ENCODE data around the gene SRP54.
"Not testable (repeated sequence)": the region's sequence is repeated elsewhere in the genome, so short reads cannot be mapped to it uniquely, and the experiment has no call there.

Gene SRP54

GRCh38 chr14:35001621-35002020 lies 18.8 kb downstream of the SRP54 start:
- no peak overlapping the region for H3K27ac ChIP-seq
- TF ChIP-seq, protein P1, sequence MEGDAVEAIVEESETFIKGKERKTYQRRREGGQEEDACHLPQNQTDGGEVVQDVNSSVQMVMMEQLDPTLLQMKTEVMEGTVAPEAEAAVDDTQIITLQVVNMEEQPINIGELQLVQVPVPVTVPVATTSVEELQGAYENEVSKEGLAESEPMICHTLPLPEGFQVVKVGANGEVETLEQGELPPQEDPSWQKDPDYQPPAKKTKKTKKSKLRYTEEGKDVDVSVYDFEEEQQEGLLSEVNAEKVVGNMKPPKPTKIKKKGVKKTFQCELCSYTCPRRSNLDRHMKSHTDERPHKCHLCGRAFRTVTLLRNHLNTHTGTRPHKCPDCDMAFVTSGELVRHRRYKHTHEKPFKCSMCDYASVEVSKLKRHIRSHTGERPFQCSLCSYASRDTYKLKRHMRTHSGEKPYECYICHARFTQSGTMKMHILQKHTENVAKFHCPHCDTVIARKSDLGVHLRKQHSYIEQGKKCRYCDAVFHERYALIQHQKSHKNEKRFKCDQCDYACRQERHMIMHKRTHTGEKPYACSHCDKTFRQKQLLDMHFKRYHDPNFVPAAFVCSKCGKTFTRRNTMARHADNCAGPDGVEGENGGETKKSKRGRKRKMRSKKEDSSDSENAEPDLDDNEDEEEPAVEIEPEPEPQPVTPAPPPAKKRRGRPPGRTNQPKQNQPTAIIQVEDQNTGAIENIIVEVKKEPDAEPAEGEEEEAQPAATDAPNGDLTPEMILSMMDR (conservative IDR thresholded peaks at IDR 0.05) = no peak

DNA sequence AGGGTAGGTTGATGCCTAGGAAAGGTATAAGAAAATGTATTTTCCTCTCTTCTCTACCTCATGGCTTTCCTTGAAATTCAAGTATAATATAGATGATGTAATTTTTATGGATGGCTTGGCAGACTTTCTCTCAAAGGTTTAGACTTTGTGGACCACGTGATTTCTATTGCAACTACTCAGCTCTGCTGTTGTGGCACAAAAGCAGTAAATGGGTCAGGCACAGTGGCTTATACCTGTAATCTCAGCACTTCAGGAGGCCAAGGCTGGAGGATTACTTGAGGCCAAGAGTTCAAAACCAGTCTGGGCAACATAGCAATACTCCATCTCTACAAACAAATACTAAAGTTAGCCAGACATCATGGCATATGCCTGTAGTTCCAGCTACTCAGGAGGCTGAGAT lies 22.0 kb downstream of the SRP54 start:
- TF ChIP-seq, protein P1 (conservative IDR thresholded peaks at IDR 0.05) = no peak

DNA sequence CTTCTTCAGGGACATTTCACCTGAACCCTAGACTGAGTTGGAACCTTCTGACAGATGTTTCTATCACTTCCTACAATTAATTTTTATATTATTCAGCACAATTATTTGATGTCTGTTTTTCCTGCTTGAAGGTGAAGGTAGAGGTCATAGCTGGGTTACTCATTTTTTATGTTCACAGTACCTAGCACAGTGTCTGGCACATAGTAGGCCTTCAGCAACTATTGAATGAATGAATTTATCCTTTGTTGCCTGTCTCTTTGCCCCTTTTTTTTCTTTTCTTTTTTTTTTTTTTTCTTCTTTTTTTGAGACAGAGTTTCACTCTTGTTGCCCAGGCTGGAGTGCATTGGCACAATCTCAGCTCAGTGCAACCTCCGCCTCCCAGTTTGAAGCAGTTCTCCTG lies 33.8 kb downstream of the SRP54 start:
- H3K27ac ChIP-seq = no peak overlapping the region
- TF ChIP-seq, protein P1 (conservative IDR thresholded peaks at IDR 0.05) = no peak

More for the DNA sequence above, 22.0 kb downstream of the SRP54 start:
- no peak overlapping the region for H3K27ac ChIP-seq

- no peak overlapping the region for H3K27ac ChIP-seq
- TF ChIP-seq, protein P1 (conservative IDR thresholded peaks at IDR 0.05) = no peak
Observed at GRCh38 chr14:35020713-35021112, 37.9 kb downstream of the SRP54 start.

DNA sequence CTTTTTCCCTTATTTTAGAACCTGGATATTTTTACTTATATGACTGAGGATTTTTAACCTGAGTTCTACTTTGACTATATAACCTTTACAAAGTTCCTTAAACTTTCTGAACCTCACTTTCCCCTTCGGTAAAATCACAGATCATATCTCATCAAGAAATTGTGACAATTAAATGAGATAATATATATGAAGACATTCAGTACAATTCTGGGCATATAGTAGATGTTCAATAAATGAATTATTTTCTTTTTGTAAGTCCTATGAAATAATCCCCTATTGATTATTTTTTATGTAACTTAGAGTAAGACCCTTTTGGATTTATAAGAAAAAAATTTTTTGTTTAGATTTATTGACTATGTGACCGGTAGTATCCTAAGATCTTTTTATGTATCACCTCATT lies 45.6 kb downstream of the SRP54 start:
- TF ChIP-seq, protein P1 (conservative IDR thresholded peaks at IDR 0.05) = no peak
- H3K27ac ChIP-seq = no peak overlapping the region

DNA sequence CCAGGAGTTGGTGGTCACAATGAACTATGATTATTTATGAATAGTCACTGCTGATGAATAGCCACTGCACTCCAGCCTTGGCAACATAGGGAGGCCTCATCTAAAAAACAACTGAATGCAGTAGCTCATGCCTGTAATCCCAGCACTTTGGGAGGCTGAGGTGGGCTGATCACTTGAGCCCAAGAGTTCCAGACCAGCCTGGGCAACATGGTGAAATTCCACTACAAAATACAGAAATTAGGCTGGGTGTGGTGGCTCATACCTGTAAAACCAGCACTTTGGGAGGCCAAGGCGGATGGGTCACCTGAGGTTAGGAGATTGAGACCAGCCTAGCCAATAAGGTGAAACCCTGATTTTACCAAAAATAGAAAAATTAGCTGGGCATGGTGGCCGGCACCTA lies 49.8 kb downstream of the SRP54 start:
- TF ChIP-seq, protein P1 (conservative IDR thresholded peaks at IDR 0.05) = no peak

GRCh38 chr14:35034440-35034833 lies 51.6 kb downstream of the SRP54 start:
- TF ChIP-seq, protein P1 (conservative IDR thresholded peaks at IDR 0.05) = no peak
- no peak overlapping the region for H3K27ac ChIP-seq

More for the DNA sequence above, 49.8 kb downstream of the SRP54 start:
- H3K27ac ChIP-seq = no peak overlapping the region

- not testable (repeated sequence) for H3K27ac ChIP-seq
Observed at GRCh38 chr14:35034944-35035554, 52.3 kb downstream of the SRP54 start.

GRCh38 chr14:35038312-35038711 lies 55.5 kb downstream of the SRP54 start:
- not testable (repeated sequence) for H3K27ac ChIP-seq
